K562 (cell line): ENCODE data around the gene VGLL4.

Experiments
- ATF3 ChIP-seq, 2 experiments: fragments of 450-650 bp in 1 of 2; sonication (generic) in 1 of 2; formaldehyde crosslinking in 1 of 2; IDR thresholded peaks in 1 of 2; conservative IDR thresholded peaks in 1 of 2; 2 replicates each; pipeline versions ENCODE4 v1.6.1 to v1.8.1; 2016 to 2023; ENCODE audit warnings: mild to moderate bottlenecking in 2 of 2, moderate library complexity in 2 of 2, inconsistent platforms in 1 of 2, missing genetic modification reagents in 1 of 2
- CEBPB ChIP-seq: fragments of 450-650 bp; IDR thresholded peaks from 2 replicates; pipeline ENCODE4 v1.6.1; 2016; ENCODE audit warnings: missing genetic modification characterization, missing compliant biosample characterization
- JUN ChIP-seq, 2 experiments: sonication (generic) in 1 of 2; formaldehyde crosslinking in 1 of 2; IDR thresholded peaks; 2 replicates each; pipeline versions ENCODE4 v1.6.1 to v1.8.0; 2012 to 2022; ENCODE audit warnings: borderline replicate concordance in 2 of 2, mild to moderate bottlenecking in 2 of 2, improper control_type of control experiment in 1 of 2, low read depth in 1 of 2, low read length in 1 of 2, missing genetic modification reagents in 1 of 2
- POLR2AphosphoS5 ChIP-seq: IDR thresholded peaks from 2 replicates; pipeline ENCODE4 v1.6.1; 2011; ENCODE audit warnings: mild to moderate bottlenecking, low read depth, low read length, moderate library complexity; ENCODE audit not compliant: control insufficient read depth, insufficient read depth

GRCh38 chr3:11559816-11560633 lies 83.7 kb downstream of the VGLL4 start:
- TF ChIP-seq CEBPB (tag) = no peak
- no peak for TF ChIP-seq POLR2AphosphoS5
- no peak for TF ChIP-seq ATF3 (IDR thresholded peaks at IDR 0.05)
- no peak for TF ChIP-seq ATF3 (CRISPR knock-in tag; conservative IDR thresholded peaks at IDR 0.05)
- no peak for TF ChIP-seq JUN (IDR thresholded peaks at IDR 0.05; ENCODE audit: borderline replicate concordance, low read depth, low read length)
- TF ChIP-seq JUN (CRISPR knock-in tag; IDR thresholded peaks at IDR 0.05; ENCODE audit: borderline replicate concordance) = no peak
